KMS-11 (cell line): ENCODE results near the gene MEGF8.
A peak's percentile ranks its signal among the peaks of the same experiment; 100 is the strongest.

Experiments used
- H2AFZ ChIP-seq: fragments of 200-600 bp; sonication (generic); 2 replicates; pipeline ENCODE4 v1.6.1; 2016; ENCODE audit warnings: antibody characterized with exemption, mixed run types, low read depth
- H3K27ac ChIP-seq: fragments of 200-600 bp; sonication (generic); 2 replicates; pipeline ENCODE4 v1.6.1; 2016; ENCODE audit warnings: mild to moderate bottlenecking, mixed run types
- H3K27me3 ChIP-seq: fragments of 200-600 bp; sonication (generic); 2 replicates; pipeline ENCODE4 v1.6.1; 2017; ENCODE audit warnings: mild to moderate bottlenecking, low read depth, mixed run types, moderate library complexity; ENCODE audit not compliant: insufficient read depth
- H3K36me3 ChIP-seq: fragments of 200-600 bp; sonication (generic); 2 replicates; pipeline ENCODE4 v1.6.1; 2017; ENCODE audit warnings: mild to moderate bottlenecking, mixed run types; ENCODE audit not compliant: insufficient read depth
- H3K4me1 ChIP-seq: fragments of 200-600 bp; sonication (generic); 2 replicates; pipeline ENCODE4 v1.6.1; 2016; ENCODE audit warnings: mild to moderate bottlenecking, low read depth, mixed run types; ENCODE audit not compliant: poor library complexity, severe bottlenecking
- H3K4me2 ChIP-seq: fragments of 200-600 bp; sonication (generic); 2 replicates; pipeline ENCODE4 v1.7.0; 2016; ENCODE audit warnings: mild to moderate bottlenecking, mixed run types
- H3K4me3 ChIP-seq: fragments of 200-600 bp; sonication (generic); IDR thresholded peaks from 2 replicates; pipeline ENCODE4 v1.6.1; 2017; ENCODE audit warnings: low read depth, low read length, mixed read lengths; ENCODE audit not compliant: insufficient read depth
- H3K79me2 ChIP-seq: fragments of 200-600 bp; sonication (generic); 2 replicates; pipeline ENCODE4 v1.6.1; 2016; ENCODE audit warnings: low read depth, mixed run types; ENCODE audit not compliant: insufficient read depth
- H3K9ac ChIP-seq: fragments of 200-600 bp; sonication (generic); 2 replicates; pipeline ENCODE4 v1.6.1; 2016; ENCODE audit warnings: mild to moderate bottlenecking, mixed run types
- H4K20me1 ChIP-seq: fragments of 200-600 bp; sonication (generic); 2 replicates; pipeline ENCODE4 v1.6.1; 2016; ENCODE audit warnings: mild to moderate bottlenecking, mixed run types; ENCODE audit not compliant: insufficient read depth
- TF ChIP-seq, protein P1 (sequence below): fragments of 200-600 bp; sonication (generic); conservative IDR thresholded peaks from 2 replicates; pipeline ENCODE4 v1.6.1; 2017; ENCODE audit warnings: low read depth, mild to moderate bottlenecking, antibody characterized with exemption, low read length, moderate library complexity, mixed read lengths

MEGF8 gene

DNA sequence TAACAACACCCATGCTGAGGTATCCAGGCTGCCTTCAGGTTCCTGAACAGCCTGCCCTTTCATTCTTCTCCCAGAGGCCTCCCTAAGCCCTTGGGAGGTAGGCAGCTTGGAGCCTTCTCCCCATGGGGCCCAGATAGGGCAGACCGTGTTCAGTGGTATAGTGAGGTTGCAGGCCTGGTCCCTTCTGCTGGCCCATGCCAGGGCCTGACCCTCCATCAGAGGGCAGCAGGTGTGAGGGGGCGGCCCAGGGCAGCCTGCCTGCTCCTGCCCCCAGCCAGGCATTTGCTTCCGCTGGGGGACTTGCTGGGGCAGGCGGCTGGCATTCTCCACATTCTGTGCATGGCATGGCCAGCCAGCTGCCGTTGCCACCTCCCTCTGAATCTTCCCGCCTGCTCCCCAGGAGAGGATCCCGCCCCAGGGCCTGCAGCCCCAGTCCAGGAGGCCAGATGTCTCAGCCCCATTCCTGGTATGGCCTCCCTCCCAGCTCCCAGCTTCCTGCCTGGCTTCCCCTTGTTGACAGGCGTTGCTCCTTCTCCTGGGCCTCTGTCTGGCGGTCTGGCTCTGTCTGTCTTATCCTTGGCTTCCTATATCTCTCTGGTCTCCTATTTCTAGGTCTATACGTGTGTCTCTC lies 47.5 kb upstream of the MEGF8 start:
- no peak overlapping the region for H2AFZ ChIP-seq
- no peaks in the 10 kb centered on the region for H4K20me1 ChIP-seq
- H3K9ac ChIP-seq, result no peak overlapping the region
- H3K36me3 ChIP-seq, result no peaks in the 10 kb centered on the region
- no peak overlapping the region for H3K4me3 ChIP-seq
- peaks cover 47% of the 10 kb centered on the region for H3K4me1 ChIP-seq
- H3K4me2 ChIP-seq, result no peak overlapping the region; the same call in 1 of the 2 replicates
- H3K27me3 ChIP-seq, result no peaks in the 10 kb centered on the region
- H3K79me2 ChIP-seq, result peaks cover 8% of the 10 kb centered on the region; the same call in 1 of the 2 replicates
- no peak overlapping the region for H3K27ac ChIP-seq
- TF ChIP-seq, protein P1, sequence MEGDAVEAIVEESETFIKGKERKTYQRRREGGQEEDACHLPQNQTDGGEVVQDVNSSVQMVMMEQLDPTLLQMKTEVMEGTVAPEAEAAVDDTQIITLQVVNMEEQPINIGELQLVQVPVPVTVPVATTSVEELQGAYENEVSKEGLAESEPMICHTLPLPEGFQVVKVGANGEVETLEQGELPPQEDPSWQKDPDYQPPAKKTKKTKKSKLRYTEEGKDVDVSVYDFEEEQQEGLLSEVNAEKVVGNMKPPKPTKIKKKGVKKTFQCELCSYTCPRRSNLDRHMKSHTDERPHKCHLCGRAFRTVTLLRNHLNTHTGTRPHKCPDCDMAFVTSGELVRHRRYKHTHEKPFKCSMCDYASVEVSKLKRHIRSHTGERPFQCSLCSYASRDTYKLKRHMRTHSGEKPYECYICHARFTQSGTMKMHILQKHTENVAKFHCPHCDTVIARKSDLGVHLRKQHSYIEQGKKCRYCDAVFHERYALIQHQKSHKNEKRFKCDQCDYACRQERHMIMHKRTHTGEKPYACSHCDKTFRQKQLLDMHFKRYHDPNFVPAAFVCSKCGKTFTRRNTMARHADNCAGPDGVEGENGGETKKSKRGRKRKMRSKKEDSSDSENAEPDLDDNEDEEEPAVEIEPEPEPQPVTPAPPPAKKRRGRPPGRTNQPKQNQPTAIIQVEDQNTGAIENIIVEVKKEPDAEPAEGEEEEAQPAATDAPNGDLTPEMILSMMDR, result no peak

DNA sequence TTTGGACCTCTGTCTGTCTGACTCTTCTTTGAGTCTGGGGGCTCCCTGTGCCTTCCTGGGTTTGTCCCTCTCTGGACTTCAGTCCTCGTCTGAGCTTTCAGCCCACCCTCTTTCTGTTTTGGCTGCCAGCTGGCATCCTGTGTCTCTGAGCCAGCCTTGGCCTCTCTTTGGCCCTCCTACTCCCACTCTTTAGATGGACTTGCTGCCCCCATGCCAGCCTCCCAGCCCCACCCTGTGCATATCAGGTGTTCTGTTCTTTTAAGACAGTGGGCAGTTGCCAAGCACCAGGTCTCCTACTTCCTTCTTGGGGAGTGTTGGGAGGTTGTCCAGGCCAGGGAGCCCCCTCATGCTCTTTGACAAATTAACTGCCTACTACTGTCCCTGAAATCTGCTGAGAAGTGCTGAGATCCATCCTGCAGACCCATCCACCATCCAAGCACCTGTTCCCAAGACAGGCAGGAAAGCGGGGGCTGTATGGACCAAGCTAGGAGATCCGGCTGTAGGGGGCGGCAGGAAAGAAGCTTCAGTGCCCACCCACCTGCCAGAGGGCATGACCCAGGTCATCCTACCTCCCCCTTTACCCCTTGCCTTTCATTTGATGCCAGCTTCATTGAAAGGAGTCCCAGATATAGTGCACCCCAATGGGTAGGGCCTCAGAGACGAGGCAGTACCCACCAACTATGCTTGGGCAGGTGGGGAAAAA lies 46.8 kb upstream of the MEGF8 start:
- Histone ChIP-seq H3K27ac (no peak overlapping the region), H3K4me1 (peaks cover 52% of the 10 kb centered on the region), H3K36me3 (no peaks in the 10 kb centered on the region), H3K27me3 (no peaks in the 10 kb centered on the region), H3K4me2 (peak overlapping the region; percentile 76), H3K9ac (peak overlapping the region; percentile 70; the same call in 1 of the 2 replicates), H3K79me2 (peaks cover 2% of the 10 kb centered on the region; the same call in 1 of the 2 replicates), H4K20me1 (no peaks in the 10 kb centered on the region), H3K4me3 (no peak overlapping the region), H2AFZ (no peak overlapping the region)
- TF ChIP-seq, protein P1, result no peak

DNA sequence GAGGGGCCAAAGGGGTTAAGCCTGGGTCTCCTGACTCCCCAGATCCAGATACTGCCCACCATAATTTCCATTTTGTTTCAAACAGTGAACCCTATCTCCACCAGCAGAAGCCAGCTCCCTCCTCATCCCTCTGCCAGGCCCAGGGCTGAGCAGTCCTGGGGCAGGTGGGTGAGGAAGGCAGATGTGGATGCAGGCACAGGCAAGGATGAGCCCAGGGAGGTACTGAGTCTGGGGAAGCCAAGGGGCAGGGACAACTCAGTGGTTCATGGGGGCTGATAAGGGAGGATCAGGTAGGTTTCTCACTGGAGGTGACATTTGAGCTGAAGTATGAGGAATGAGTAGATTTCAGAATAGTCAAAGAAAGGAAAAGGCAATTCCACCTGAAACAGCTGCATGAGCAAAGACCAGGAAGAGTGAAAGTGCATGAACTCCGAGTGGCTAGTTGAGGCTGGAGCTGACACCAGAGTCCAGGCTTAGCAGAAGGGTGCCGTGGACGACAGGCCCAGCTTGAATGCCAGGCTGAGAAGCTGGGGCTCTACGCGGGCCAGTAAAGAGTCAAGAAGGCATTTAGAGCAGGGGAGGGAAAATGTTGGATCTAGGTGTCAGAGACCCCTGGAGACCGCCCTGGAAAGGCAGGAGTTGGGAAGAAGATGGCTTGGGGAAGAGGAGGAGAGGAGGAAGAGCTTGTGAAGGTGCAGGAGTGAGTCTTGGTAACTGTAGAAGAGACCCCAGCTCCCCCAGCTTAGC lies 46.1 kb upstream of the MEGF8 start:
- H3K27ac ChIP-seq, result no peak overlapping the region
- H3K4me1 ChIP-seq, result peaks cover 52% of the 10 kb centered on the region
- H3K36me3 ChIP-seq, result no peaks in the 10 kb centered on the region
- TF ChIP-seq, protein P1, result no peak
- H3K4me3 ChIP-seq, result no peak overlapping the region
- H3K27me3 ChIP-seq, result no peaks in the 10 kb centered on the region
- H4K20me1 ChIP-seq, result no peaks in the 10 kb centered on the region
- H3K4me2 ChIP-seq, result peak overlapping the region; percentile 76
- H3K79me2 ChIP-seq, result no peaks in the 10 kb centered on the region
- H3K9ac ChIP-seq, result peak overlapping the region; percentile 70
- peak overlapping the region; percentile 63; the same call in 1 of the 2 replicates for H2AFZ ChIP-seq

DNA sequence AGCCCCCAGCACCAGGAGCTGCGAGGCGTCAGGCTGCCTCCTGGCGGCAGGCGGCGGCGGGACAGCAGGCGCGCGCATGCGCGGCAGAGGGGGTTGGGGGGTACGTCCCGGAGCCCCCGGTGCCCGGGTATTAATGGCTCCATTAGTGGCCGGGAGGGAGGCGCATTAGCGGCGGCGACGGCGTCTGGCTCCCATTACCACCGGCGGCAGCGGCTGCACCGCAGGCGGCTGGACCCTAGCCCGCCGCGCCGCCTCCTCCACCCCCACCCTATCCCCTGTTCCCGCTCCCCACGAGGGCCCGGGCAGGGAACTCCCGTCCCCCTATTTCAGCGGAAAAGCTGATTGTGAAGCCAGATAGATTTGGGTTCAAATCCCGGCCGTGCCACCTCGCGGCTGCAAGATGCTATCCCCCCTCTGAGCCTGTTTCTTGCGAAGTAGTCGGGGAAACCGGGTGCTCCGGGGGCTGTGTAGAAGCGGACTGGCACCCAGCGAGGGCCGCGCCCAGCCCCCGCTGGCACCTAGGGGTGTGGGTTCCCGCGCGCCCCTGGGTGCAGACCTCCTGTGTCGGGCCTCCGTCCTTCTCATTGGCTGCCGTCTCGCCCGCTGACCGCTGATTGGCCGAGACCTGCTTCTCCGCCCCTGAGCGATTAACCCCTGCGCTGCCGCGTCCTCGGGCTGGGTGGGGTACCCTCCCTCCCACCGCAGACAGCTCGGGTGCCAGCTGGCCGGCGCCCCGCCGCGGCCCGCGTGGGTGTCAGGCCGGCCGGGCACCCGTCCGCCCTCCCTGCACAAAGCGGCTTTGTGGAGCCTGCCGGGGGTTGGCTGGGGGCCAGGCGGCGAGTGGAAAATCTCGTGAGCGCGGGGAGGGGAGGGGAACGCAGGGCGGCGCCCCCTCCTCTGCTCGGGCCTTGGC lies 45.3 kb upstream of the MEGF8 start:
- H3K27ac ChIP-seq, result peak overlapping the region; percentile 31; the same call in 1 of the 2 replicates
- H3K4me1 ChIP-seq, result peaks cover 58% of the 10 kb centered on the region
- TF ChIP-seq, protein P1, result peak; percentile 87
- peak overlapping the region; percentile 70 for H3K9ac ChIP-seq
- H3K36me3 ChIP-seq, result no peaks in the 10 kb centered on the region
- H3K27me3 ChIP-seq, result no peaks in the 10 kb centered on the region
- peak overlapping the region; percentile 76 for H3K4me2 ChIP-seq
- no peaks in the 10 kb centered on the region for H3K79me2 ChIP-seq
- no peaks in the 10 kb centered on the region for H4K20me1 ChIP-seq
- H2AFZ ChIP-seq, result peak overlapping the region; percentile 63
- H3K4me3 ChIP-seq, result no peak overlapping the region
